ENCODE measurements around the gene CELF4.

The CELF4 gene

DNA sequence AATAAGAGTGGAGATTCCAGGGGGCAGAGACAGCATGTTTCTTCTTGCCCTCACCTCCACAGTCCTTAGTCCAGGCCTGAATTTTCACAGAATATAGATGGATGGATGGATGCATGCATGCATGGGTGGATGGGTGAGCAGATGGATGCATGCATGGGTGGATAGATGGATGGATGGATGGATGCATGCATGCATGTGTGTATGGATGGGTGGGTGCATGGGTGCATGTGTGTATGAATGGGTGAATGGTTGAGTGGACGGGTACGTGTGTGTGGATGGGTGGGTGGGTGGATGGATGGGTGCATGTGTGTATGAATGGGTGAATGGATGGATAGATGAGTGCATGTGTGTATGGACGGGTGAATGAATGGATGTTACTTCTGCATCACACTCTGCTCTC lies 153.3 kb downstream of the CELF4 start:
- no peak for DNase-seq (ENCODE audit: low spot score)

DNA sequence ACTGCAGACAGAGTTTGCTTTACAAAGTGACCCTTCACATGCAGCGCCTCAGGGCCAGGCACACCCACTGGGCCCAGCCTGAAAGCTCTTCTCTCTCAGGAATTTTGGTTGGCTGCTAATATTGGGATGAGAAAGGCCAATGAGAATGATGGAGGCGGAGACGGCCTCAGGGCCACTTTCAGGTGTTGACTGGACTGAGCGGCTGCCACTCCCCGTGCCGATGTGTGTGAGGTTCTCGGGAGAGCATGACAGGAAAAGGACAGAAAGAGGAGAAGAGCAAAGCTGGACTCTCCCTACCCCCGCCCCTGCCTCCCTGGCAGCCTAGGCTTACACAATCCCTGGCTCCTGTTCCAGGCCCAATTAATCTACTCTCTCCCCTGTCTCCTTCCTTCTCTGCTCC lies 155.7 kb downstream of the CELF4 start:
- DNase-seq (ENCODE audit: low spot score), result no peak

DNA sequence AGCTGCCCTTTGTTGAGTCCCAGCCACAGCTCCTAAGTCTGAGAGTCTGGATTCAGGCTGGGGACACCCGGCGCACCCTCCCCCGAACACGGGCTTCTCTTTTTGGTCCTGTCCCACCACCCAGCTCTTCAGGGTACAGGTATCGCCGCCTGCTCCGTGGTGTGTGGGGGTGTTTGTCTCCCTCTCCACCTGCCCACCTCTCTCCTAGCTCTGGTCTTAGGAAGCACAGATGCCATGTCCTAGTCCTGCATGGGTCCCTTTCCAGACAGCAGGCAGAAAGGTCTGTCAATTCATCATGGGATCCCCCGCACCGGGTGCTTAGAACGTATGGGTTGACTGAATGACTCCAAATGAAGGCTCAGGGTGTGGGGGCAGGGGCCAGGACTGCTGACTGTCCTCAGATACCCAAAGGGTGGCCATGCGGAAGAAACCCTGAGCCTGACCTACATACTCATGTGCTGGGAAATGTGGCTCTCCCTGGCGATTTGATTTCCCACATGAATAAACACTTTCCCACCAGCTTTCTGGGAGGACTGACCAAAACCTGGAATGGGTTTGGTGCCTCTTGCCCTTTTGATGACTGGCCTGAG lies 156.8 kb downstream of the CELF4 start:
- no peak for DNase-seq (ENCODE audit: low spot score)

DNA sequence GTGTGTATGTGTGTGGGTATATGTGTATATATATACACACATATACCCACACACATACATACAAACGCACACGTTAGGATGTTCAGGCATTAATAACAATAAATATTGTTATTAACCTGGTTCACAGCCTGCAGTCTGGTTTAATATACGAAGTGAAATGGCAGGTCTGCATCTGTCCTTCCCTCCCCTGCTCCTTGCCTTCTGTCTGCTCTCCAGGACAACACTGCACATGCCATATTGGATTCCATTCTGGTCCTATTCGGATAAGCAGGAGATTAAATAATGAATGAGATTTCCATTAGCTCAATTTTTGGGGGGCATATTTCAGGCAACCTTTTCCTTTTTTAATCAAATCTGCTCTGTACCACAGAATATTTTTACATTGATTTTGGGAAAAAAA lies 158.0 kb downstream of the CELF4 start:
- no peak for DNase-seq (ENCODE audit: low spot score)

DNA sequence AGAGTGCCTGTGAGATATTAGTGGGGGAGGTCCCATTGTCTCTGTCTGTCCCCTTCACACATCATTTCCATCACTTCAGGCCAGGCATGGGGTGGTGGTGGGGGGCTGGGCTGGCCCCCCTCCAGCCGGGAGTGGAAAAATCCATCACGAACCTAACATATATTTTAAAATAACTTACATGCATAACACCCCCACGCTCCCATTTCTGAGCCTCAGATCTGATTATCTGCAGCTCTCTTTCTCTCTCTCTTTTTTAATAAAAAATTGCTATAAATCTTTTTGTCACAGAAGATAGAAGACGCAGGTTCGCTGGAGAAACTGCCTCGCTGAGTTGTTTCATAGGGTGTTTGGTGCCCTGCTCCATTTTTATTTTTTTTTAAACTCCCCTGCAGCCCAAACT lies 159.8 kb downstream of the CELF4 start:
- no peak for DNase-seq (ENCODE audit: low spot score)

DNA sequence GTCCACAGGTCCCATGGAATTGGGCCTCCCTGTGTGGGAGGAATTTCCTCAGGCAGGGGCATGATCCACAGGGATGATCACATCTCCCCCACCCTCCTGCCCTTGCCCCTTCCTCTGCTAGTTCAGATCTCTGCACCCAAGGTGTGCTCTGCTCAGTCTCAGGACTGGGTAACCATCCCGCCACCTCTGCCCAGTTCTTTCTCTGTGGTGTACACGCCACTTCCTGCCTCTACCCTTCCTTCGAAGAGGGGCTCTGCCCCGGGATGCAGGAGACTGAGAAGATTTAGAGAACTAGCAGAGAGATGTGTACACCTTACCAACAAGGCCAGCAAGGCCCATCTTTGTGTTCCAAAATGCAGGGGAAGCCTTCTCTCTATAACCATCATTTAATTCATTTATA lies 160.4 kb downstream of the CELF4 start:
- no peak for DNase-seq (ENCODE audit: low spot score)

DNA sequence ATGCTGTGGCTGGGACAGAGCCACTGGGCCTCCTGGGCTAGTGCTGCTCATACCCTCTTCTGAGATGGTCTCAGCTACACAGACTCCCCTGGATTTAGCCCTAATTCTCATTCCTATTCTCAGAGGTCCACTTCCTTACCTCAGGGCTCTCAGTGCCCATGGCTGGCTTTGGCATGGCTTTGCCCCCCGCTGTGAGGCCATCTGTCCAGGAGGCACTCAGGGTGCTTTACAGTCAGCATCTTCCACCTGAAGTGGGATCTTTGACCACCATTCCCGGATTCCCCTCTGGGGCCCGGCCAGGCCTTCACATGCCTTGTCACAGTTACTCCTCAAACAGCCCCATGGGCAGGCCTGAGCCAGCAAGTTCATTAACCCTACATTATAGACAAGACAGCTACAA lies 161.8 kb downstream of the CELF4 start:
- no peak for DNase-seq (ENCODE audit: low spot score)

DNA sequence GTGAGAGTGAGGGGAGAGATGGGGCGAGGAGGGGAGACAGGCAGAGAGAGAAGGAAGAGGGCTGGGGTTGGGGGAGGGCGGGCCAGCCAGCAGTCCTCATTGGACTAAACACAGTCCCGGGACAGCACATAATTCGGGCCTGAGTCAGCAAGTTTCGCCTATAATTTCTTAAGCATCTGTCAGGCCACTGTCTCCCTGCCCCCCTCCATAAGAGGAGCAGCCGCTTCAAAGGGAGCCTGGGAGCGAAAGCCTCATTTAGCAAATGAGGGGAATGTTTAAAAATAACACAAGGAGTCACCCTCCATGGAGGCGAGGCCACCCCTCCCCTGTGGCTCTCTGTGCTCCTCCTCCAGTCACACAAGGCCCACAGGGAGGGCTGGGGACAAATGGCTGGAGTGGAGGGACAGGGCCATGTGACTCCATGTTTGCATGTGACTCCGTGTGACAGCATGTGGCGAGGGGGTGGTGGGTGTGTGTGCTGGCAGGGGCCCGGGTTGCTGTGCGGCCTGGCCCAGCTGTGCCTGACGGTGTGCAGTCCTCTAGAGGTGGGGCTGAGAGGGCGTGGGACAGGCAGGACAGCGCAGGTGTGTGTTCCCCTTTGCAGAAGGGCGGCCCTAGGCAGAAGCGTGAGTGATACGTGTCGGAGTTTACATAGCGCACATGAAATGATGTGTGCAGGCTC lies 162.4 kb downstream of the CELF4 start:
- no peak for DNase-seq (ENCODE audit: low spot score)

DNA sequence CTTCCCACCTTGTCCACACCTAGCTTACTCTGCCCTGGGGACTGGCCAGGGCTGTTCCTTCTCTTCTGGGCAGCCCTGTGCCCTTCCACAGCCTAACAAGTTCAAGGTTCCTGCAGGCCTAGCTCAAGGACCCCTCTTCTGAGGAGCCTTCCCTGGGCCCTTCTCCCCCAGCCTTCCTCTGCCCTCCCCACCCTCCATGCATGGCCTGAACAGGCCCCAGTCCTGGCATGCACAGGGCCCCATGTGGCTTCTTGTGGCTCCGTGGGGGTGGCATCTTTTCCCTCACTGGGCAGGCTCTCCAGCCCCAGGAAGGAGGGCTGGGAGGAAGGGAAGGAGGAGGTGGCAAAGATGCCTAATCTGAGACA lies 162.9 kb downstream of the CELF4 start:
- no peak for DNase-seq (ENCODE audit: low spot score)

DNA sequence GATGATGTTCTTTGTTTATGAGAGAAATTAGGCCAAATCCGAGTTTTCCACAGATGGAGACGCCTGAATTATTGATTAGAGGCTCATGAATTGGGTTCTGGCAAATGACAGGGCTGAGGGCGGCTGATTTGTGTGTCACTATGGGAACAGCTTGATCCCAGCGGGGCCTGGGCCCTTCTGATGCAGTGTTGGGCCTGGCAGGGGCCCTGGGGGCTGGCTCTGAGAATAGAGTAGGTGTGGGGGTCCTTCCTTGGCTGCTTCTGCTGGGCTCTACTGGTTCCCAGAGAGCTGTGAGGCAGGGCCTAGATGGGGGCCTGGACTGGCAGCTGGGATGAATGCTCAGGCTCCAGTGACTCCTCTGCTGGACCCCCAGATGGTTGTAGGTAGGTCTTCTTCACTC lies 164.8 kb downstream of the CELF4 start:
- DNase-seq (ENCODE audit: low spot score), result no peak

DNA sequence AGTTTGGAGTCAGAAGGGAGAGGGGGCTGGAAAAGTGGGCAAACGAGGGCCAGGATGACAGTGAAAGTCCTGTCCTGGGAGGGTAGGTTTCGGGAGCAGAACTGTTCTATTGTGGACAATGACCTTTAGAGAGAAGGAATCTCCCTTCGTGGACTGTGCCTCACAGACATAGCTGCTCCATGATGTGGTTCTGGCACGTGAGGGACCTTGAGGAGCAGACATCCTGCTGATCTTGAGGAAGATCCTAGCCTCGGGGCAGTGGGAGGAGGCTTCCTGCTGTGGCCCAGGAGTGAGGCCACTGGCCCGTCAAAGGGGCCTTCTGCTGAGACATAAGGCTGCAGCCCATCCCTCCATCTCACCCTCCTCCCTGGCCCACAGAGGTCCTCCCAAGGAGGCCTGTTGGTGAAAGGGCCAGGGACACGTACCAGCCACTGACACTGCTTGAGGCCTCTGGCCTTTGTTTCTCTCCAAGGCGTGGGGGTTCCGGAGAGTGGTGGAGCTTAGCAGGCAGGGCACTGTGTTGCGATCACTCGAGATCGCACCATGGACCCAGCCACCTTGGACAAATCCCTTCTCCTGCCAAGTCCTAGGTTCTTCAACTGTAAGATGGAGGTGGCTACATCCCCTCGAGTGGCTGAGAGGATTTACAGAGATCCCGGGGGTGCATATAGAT lies 167.2 kb downstream of the CELF4 start:
- no peak for DNase-seq (ENCODE audit: low spot score)

DNA sequence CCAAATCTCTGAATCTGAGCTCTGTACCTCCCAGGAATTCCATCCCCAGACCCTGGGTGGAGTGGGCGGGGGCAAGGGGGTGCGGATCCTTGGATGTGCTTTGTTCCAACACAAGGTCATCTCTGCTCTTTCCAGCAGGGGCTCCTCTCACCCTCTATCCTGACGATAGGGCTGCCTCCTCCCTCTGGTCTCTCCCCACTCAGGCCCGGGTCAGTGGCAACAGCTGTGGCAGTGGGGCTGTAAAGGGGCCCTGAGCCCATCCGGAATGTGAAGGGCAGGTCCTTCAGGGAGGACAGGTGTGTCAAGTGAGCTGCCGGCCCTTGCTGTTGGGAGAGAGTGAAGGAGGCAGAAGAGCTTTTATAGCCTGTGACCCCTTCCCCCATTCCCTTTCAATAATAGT lies 167.8 kb downstream of the CELF4 start:
- no peak for DNase-seq (ENCODE audit: low spot score)

DNA sequence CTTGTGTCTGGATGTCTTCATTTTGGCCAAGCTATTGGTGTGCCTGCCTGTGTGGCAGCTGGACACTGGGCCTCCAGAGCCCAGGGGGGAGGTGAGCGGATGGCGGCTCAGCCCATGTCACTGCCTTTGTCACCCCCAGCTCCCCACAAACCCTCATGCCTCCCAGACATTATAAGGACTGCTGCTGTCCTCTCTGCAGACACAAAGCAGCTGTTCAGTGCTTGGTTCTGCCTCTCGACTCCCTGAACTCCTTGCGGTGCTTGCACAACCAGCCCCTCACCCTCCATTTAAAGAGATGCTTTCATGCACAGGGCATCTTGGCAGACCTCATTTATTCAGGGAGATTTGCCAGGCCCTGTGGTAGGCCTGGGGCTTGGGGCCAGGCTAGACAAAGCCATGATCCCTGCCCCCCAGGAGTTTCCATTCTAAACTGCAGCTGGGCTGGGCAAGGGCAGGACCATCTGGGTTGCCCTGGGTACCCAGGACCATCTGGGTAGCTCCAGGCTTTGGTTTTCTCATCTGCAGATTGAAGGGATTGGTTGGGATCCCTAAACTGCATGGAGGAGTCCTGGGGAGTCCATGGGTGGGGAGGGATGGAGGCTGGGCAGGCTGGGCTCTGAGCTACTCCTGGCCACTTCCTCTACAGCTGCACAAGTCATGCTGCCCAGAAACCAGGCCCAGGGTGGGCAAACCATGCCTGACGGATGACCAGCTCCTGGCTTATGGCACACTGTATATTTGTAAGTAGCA lies 168.5 kb downstream of the CELF4 start:
- DNase-seq (ENCODE audit: low spot score), result no peak

DNA sequence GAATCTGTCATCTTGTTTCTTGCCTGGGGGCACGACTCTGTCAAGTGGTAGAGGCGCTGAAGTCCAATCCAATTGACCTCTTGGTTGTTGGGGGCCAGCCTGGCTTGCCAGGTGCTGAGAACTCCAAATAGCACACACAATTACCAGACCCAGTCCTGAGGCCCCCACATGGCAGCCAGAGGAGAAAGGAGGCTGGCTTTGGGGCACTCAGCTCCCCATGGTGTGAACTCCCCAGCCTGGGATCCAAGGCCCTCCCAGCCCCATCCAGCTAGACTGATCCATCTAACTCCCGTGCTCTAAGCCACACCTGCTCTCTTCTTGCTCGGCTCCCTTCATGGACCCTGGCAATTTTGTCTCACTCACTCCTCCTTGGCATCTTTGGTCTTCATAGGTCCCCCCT lies 170.0 kb downstream of the CELF4 start:
- no peak for DNase-seq (ENCODE audit: low spot score)

DNA sequence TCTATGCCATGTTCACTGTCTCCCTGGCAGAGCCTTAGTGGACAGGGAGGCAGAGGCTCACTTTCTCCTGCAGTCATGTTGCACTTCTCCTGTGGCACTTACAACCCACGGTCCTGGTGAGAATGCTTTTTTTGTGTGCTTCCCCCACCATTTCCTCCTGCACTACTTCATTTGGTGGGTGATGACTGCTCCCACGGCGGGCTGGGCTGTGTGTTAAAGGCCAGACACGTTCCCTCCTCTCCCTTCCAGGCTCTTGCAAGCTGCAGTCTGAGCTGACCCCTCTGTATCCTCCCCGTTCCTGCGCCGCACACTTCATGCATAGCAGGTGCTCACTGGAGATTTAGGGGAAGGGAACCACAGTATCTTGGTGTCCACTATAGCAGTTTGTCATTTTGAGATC lies 170.5 kb downstream of the CELF4 start:
- DNase-seq (ENCODE audit: low spot score), result no peak

DNA sequence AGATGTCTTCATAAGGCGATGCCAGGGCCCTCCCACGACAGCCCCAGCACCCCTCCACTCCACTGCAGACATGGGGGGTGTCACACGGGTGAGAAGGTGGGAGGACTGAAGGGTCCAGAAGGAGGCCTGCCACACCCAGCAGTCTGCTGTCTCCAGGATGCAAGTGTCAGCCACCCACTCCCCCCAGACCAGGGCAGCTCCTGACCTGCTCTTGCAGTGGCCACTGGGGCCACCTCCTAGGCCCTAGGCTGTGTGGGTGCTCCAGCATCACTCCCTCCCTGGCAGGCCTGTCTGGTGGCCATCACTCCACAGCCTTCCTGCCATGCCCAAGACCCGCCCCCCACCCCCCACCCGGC lies 171.0 kb downstream of the CELF4 start:
- no peak for DNase-seq (ENCODE audit: low spot score)

DNA sequence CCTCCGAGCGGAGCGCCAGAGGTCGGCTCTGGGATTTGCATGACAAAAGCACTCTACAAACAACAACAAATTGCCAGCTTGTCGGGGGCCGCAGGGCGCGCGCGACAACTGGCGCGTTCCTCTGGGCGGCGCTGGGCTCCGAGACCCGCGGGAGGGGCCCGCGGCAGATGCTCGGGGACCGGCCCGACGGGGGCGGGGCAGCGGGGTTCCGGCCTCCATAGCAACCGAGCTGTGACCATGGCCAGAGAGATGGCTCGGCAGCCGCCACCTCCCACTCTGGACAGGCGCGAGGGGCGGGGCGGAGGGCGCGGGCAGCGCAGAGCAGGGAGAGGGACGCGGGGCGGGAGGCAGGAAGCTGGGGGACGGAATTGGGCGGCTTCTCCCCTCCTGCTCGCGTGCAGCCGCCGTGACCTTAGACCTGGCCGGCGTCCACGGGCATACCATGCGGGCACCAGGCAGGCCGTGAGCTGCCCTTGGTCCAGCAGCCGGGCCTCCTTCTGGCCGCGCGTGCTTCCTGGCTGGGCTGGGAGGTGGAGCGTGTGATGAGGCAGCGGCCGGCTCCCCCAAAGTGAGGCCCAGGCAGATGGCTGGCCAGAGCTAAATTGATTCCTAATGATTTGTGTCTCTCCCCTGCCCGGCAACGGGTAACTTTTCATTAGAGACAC lies 171.5 kb downstream of the CELF4 start:
- DNase-seq (ENCODE audit: low spot score), result no peak

DNA sequence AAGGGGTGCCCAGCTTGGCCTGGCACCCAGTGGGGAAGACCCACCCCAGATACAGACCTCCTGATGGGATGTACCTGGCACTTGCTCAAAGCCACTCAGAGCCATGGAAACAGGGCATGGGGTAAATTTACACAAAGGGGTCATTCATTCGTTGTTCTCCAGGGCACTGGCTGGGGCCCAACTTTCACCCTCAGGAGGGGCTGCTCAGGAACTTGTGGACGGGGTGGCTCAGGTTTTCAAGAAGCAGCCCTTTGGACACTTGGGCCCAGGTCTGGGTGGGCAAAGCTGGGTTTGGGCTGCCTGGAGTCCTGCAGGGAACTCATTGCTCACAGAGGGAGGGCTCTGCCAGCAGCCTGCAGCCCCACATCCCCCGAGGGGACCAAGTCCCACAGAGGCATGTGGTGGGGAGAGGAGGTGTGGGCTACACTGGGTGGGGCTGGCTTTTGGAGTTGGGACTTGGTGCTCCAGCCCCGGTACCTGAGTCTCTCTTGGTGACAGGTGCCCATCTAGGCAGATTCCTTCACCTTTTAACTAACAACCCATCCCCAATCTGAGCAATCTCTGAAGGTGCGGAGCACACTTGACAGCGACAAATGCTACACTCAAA lies 172.3 kb downstream of the CELF4 start:
- no peak for DNase-seq (ENCODE audit: low spot score)

DNA sequence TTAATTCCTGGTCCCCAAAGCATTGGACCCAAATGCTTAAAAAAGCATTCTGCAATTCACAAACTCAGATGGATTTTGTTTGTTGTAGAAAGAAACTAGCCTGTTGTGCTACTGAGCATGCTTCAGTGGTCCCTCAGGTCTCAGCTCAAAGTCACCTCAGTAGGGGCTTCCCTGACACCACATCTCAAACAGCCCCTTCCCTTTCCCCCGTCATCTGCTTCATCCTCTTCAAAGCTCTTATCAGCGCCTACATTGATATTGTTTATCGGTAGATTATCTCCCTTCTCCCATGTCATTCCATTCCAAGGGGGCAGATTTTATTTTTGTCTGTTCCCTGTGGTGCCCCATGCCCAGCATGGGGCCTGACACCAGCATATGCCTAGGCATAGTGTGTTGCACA lies 172.9 kb downstream of the CELF4 start:
- no peak for DNase-seq (ENCODE audit: low spot score)

DNA sequence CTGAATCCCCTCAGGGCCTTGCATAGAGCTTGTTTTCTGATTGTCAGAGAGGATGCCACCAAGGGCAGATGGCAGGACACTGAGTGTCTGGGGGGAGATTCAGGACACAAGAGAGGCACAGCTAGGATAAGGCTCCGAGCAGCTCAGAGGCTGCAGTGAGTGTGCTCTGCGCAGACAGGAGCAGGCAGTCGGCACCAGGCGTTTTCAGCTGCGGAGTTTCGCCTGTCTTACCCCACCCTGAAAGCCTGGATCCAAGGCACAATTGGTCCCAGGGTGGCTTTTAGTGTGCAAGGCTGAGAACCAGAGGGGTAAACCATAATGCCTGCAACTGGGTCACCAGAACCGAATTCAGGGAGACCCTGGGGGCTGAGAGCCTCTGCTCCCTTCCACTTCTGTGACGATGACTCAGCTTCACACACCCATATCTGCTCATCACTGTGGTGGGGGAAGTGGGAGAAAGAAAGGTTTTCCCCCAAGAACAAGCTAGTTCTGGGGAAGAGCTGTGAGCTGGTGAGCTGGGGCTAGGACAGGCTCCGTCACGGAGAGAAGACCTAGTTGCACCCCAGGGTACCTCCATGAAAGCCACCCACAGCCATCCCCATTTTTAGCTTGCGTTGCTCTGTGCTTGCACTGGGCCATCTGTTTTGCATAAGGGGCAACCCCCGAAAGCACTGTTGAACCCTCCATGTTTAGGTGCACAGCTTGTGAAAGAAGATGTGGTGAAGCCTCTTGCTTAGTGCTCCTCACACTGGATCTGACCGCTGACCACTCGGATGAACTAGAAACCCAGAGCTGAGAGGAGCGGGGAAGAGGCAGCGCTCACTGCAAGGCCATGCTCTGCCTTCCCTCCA lies 173.7 kb downstream of the CELF4 start:
- DNase-seq (ENCODE audit: low spot score), result no peak

DNA sequence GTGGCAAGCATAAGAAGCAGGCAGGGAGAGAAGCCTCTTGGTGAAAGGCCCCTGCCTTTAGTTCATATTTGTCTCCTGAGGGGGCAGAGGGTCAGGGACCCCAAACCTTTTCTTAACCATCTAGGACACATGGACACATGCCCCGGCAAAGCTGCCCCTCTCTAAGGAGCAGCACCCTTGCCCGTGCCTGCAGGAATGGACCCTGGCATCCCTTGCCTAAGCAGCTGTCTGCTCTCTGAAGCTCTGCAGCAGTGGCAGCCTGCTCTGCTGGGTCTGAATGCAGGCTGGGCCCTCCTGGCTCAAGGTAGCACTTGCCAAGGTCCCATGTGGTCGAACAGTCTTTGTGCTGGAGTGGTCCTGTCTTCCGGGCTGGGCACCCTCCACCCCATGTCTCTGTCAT lies 174.4 kb downstream of the CELF4 start:
- no peak for DNase-seq (ENCODE audit: low spot score)
